Endothelial cell of umbilical vein (primary cell): Measurements from ENCODE around the gene MMS22L. TPM values are rescaled to one million over a fixed set of nuclear protein-coding genes. Genes with fewer than 3 reads are reported as not detected.

Experiments used
- BruUV-seq: library from RNA; stranded (reverse); fragments of 400-500 nt; replicated peaks from 2 replicates; lab custom pipeline; 2021; lab: Mats Ljungman, UMichigan
- CTCF ChIA-PET: fragments of 300-600, 350-600 bp; sonication (Branson Sonifier 250); formaldehyde crosslinking; loops from one replicate; lab custom pipeline; 2021; ENCODE audit warnings: antibody characterized with exemption, inconsistent platforms; lab: Charles Lee
- POLR2A ChIA-PET: fragments of 300-600, 350-600 bp; sonication (Branson Sonifier 250); formaldehyde crosslinking; loops from one replicate; lab custom pipeline; 2021; ENCODE audit warnings: antibody characterized with exemption, inconsistent platforms; lab: Charles Lee
- DNase-seq: peaks from one replicate; pipeline ENCODE4 v3.0.0-alpha.2; 2011; ENCODE audit warnings: low read depth, low spot score
- FAIRE-seq: peaks from 2 replicates; lab custom pipeline; 2011; peaks lifted over from hg19 to GRCh38; lab: Jason Lieb, UNC
- H2AFZ ChIP-seq: 2 replicates; pipeline ENCODE4 v1.6.0; 2012; ENCODE audit warnings: low read depth, low read length, control low read depth, inconsistent platforms
- H3K27ac ChIP-seq: 2 replicates; pipeline ENCODE4 v1.5.1; 2011; ENCODE audit warnings: low read depth, mild to moderate bottlenecking, control low read depth, low read length, moderate library complexity; ENCODE audit not compliant: insufficient read depth
- H3K27me3 ChIP-seq, 2 experiments: 2 replicates each; pipeline versions ENCODE4 v1.6.0 to v1.6.1; 2011; ENCODE audit warnings: low read length in 2 of 2, mixed read lengths in 1 of 2; ENCODE audit not compliant: control insufficient read depth in 2 of 2, insufficient read depth in 2 of 2
- H3K36me3 ChIP-seq, 2 experiments: 2 replicates in 1 of 2; 3 replicates in 1 of 2; pipeline ENCODE4 v1.5.1; 2011; ENCODE audit warnings: low read length in 2 of 2, mild to moderate bottlenecking in 1 of 2, moderate library complexity in 1 of 2; ENCODE audit not compliant: control insufficient read depth in 2 of 2, insufficient read depth in 2 of 2; ENCODE audit errors: extremely low read depth in 1 of 2
- H3K4me1 ChIP-seq: 3 replicates; pipeline ENCODE4 v1.5.1; 2011; ENCODE audit warnings: mild to moderate bottlenecking, low read length; ENCODE audit not compliant: control insufficient read depth, insufficient read depth; ENCODE audit errors: extremely low read depth
- H3K4me2 ChIP-seq: 2 replicates; pipeline ENCODE4 v1.6.1; 2011; ENCODE audit warnings: low read length, control low read depth, mixed read lengths; ENCODE audit not compliant: insufficient read depth
- H3K4me3 ChIP-seq, 3 experiments: fragments of 200-600 bp in 1 of 3; sonication (generic), shearing (Covaris generic) in 1 of 3; replicated peaks in 1 of 3; 2 replicates each; pipeline ENCODE4 v1.5.1; 2011 to 2016; ENCODE audit warnings: control low read depth in 3 of 3, low read length in 3 of 3, mild to moderate bottlenecking in 2 of 3, inconsistent platforms in 1 of 3, low read depth in 1 of 3, moderate library complexity in 1 of 3; ENCODE audit not compliant: insufficient read depth in 1 of 3
- H3K79me2 ChIP-seq: 2 replicates; pipeline ENCODE4 v1.6.0; 2012; ENCODE audit warnings: low read length, inconsistent platforms; ENCODE audit not compliant: control insufficient read depth, insufficient read depth
- H3K9ac ChIP-seq: replicated peaks from 2 replicates; pipeline ENCODE3; 2011; ENCODE audit warnings: low read length, control low read depth; ENCODE audit not compliant: insufficient read depth; ENCODE audit errors: extremely low read depth
- H3K9me1 ChIP-seq: replicated peaks from 3 replicates; pipeline ENCODE4 v1.6.0; 2011; ENCODE audit warnings: mild to moderate bottlenecking, low read length; ENCODE audit not compliant: control insufficient read depth, insufficient read depth; ENCODE audit errors: extremely low read depth
- H3K9me3 ChIP-seq: replicated peaks from 2 replicates; pipeline ENCODE4 v1.5.1; 2012; ENCODE audit warnings: low read length, inconsistent platforms; ENCODE audit not compliant: control insufficient read depth, insufficient read depth
- H4K20me1 ChIP-seq: replicated peaks from 2 replicates; pipeline ENCODE3; 2011; ENCODE audit warnings: mild to moderate bottlenecking, low read length; ENCODE audit not compliant: control insufficient read depth, insufficient read depth; ENCODE audit errors: extremely low read depth
- CTCF ChIP-seq, 2 donors: IDR thresholded peaks; 1 replicate in 1 of 2; 2 replicates in 1 of 2; pipeline ENCODE4 v1.5.1; 2011; ENCODE audit warnings: low read length in 2 of 2, mild to moderate bottlenecking in 2 of 2, moderate library complexity in 2 of 2, control low read depth in 1 of 2, inconsistent platforms in 1 of 2, low read depth in 1 of 2; ENCODE audit not compliant: insufficient read depth in 1 of 2; ENCODE audit errors: extremely low read depth in 1 of 2
- EZH2 ChIP-seq: IDR thresholded peaks from 2 replicates; pipeline ENCODE4 v1.6.1; 2012; ENCODE audit warnings: borderline replicate concordance, low read depth, mild to moderate bottlenecking, moderate library complexity, low read length, inconsistent platforms; ENCODE audit not compliant: severe bottlenecking
- FOS ChIP-seq: IDR thresholded peaks from 2 replicates; pipeline ENCODE4 v1.6.1; 2011; ENCODE audit warnings: mild to moderate bottlenecking, low read length, moderate library complexity, borderline replicate concordance; ENCODE audit not compliant: insufficient read depth
- GATA2 ChIP-seq: IDR thresholded peaks from 2 replicates; pipeline ENCODE4 v1.7.0; 2011; ENCODE audit warnings: low read depth, mild to moderate bottlenecking, moderate library complexity, mixed read lengths, low read length; ENCODE audit not compliant: insufficient read length, insufficient read depth
- JUN ChIP-seq: IDR thresholded peaks from 2 replicates; pipeline ENCODE4 v1.6.1; 2011; ENCODE audit warnings: borderline replicate concordance, low read depth; ENCODE audit not compliant: insufficient read length, insufficient read depth
- MAX ChIP-seq: IDR thresholded peaks from 2 replicates; pipeline ENCODE4 v1.6.1; 2011; ENCODE audit not compliant: insufficient read depth, insufficient read length
- MYC ChIP-seq: IDR thresholded peaks from one replicate; pipeline ENCODE4 v1.6.1; 2011; ENCODE audit warnings: mild to moderate bottlenecking, low read depth, low read length
- POLR2A ChIP-seq: IDR thresholded peaks from 2 replicates; pipeline ENCODE4 v1.6.1; 2012; ENCODE audit warnings: low read depth, mild to moderate bottlenecking, control low read depth, low read length
- POLR2AphosphoS5 ChIP-seq: IDR thresholded peaks from 2 replicates; pipeline ENCODE4 v1.6.1; 2012; ENCODE audit warnings: low read depth, mild to moderate bottlenecking, control low read depth, low read length, moderate library complexity; ENCODE audit not compliant: insufficient read depth
- dilution Hi-C: fragments of 300-500 bp; cut with MboI; formaldehyde crosslinking; loops from one replicate; pipeline ENCODE4 v1.15.0; 2019; ENCODE audit warnings: low sequenced_read_pairs; ENCODE audit not compliant: extremely low pct_ligation_motif_present
- intact Hi-C: fragments of 100-400 bp; cut with micrococcal nuclease; formaldehyde crosslinking; loops from one replicate; pipeline ENCODE4 v1.10.0; 2022
- polyA plus RNA-seq, 4 experiments: library from polyadenylated mRNA; depleted of rRNA in 3 of 4; stranded (reverse) in 3 of 4; unstranded in 1 of 4; fragments of >200 nt; gene quantifications; 2 replicates each; pipeline versions ENCODE4 v1.2.1 to v1.2.3, GENCODE V29; 2011 to 2012; ENCODE audit warnings: missing spikeins in 1 of 4
- total RNA-seq: library from RNA; stranded (reverse); gene quantifications from 2 replicates; pipeline ENCODE4 v1.2.3, GENCODE V29; 2021

The MMS22L gene
- total and polyA plus RNA-seq, 2 donors (not counting 3 experiments of a cell fraction or from before 2014, with no cell fraction given) = 5.5 to 19.3 TPM

DNA sequence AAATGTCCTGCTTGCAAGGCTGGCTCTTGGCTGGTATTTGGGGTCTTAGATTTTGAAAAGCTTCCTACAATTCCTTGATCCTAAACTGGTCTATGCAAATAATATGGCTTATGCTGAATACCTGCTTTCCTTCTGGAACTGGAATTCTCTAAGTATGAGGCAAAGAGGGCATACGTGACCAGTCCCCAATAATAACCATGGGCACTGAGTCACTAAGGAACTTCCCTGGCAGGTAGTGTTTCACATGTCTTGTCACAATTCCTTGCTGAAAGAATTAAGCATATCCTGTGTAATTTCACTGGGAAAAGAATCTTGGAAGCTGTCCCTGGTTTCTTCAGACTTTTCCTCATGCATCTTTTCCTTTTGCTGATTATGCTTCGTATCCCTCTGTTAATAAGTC lies 106.5 kb downstream of the MMS22L start:
- peaks cover 0 to 3% of the 10 kb centered on the region in 2 experiments for H3K36me3 ChIP-seq
- TF ChIP-seq EZH2 (no peak), POLR2A (no peak), JUN (no peak), CTCF (IDR thresholded peaks at IDR 0.05; ENCODE audit: extremely low read depth in 1 of 2, insufficient read depth in 1 of 2, low read depth in 1 of 2, low read length in 2 of 2) (no peak), POLR2AphosphoS5 (no peak), FOS (no peak), MYC (no peak), GATA2 (no peak), MAX (no peak)
- H3K4me2 ChIP-seq = no peak overlapping the region
- no peaks in the 10 kb centered on the region for H3K27me3 ChIP-seq
- no peak overlapping the region for H2AFZ ChIP-seq
- H3K4me1 ChIP-seq = peaks cover 10% of the 10 kb centered on the region
- no TSS peak for BruUV-seq
- no peak overlapping the region for H3K9ac ChIP-seq
- no peak for FAIRE-seq
- H3K4me3 ChIP-seq = no peak overlapping the region
- dilution Hi-C loops (no loop called here), intact Hi-C loops (no loop called here)
- DNase-seq = no peak
- H3K9me1 ChIP-seq = no peaks in the 10 kb centered on the region
- H3K9me3 ChIP-seq = no peaks in the 10 kb centered on the region
- CTCF ChIA-PET = interaction anchor here (0.9 to 1.3 kb wide), 2 partner anchors 9 to 13 kb away, joined by 3 read pairs; no protein-coding TSS in a partner anchor
- H3K79me2 ChIP-seq = no peaks in the 10 kb centered on the region
- no peak overlapping the region for H3K27ac ChIP-seq
- POLR2A ChIA-PET = no interaction called here
- H4K20me1 ChIP-seq = no peaks in the 10 kb centered on the region
